ENCODE results near the gene LITAFD. TPM values are rescaled to one million over a fixed set of nuclear protein-coding genes. Genes with fewer than 3 reads are reported as not detected.

Gene LITAFD
- total and polyA plus RNA-seq, 9 of the 15 experiments (the other 6 are each of a cell fraction or from before 2014, with no cell fraction given), result not detected

DNA sequence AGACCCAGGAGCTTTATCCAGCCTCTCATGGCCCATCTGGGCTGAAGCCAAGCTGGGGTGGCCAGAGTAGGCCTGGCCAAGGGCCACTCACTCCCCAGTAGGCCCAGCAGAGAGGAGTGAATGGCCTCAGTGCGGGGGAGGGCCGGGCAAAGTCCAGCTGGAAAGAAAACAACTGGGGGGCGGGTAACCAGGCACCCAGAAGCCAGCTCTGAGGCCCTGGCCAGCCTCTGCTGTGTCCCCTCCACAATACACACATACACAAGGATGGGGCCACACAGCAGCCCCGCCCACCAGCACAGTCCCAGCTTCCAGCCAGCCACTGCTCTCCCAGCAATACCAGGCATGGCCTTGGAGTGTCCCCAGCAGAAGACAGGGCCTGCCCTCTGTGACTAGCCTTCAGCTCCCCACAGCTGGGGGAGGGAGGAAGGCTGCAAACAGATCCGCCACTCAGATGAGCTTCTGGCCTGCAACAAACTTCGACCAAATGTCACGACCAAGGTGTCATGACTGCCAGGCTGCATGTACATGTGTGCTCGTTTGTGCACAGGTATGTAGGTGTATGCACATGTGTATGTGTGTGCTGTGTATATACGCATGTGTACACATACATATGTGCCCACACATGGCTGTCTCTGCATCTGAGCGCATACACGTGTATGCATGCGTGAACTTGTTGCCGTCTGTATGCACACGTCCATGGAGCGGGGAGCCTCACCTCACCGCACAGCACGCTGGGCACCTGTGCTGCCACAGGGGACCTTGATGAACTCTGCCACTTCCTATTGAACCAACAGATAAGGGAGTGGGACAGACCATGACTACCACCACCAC, 18.3 kb upstream of the LITAFD start (continued):
- peak in 1 of 2 experiments; percentile 48; a peak in 2 of 4 replicates for TF ChIP-seq RAD21 (CRISPR knock-in tag; conservative IDR thresholded peaks at IDR 0.05 in 1 of 2, IDR thresholded peaks at IDR 0.05 in 1 of 2)
- no peak for TF ChIP-seq RBM25 (IDR thresholded peaks at IDR 0.05; ENCODE audit: low read depth, low read length, severe bottlenecking)
- TF ChIP-seq NR3C1 (CRISPR knock-in tag; IDR thresholded peaks at IDR 0.05), result no peak
- no peak for TF ChIP-seq ZC3H11A (IDR thresholded peaks at IDR 0.05; ENCODE audit: low read depth, low read length)
- no peak for TF ChIP-seq ZFP30 (CRISPR knock-in tag; IDR thresholded peaks at IDR 0.05; ENCODE audit: borderline replicate concordance)
- 0 out of 2 replicates have a peak, but pooled peaks have one; percentile 19 for TF ChIP-seq SMC3 (conservative IDR thresholded peaks at IDR 0.05; ENCODE audit: insufficient read depth, low read depth, low read length)
- no peak for TF ChIP-seq BRD9 (IDR thresholded peaks at IDR 0.05; ENCODE audit: low read depth, partially characterized antibody)
- TF ChIP-seq POLR2G (IDR thresholded peaks at IDR 0.05; ENCODE audit: low read depth, low read length), result peak; percentile 60
- no peak for TF ChIP-seq EP300 (IDR thresholded peaks at IDR 0.05; ENCODE audit: low read length)
- no peak for TF ChIP-seq MTF1 (CRISPR knock-in tag; IDR thresholded peaks at IDR 0.05; ENCODE audit: borderline replicate concordance)
- TF ChIP-seq, protein P1, sequence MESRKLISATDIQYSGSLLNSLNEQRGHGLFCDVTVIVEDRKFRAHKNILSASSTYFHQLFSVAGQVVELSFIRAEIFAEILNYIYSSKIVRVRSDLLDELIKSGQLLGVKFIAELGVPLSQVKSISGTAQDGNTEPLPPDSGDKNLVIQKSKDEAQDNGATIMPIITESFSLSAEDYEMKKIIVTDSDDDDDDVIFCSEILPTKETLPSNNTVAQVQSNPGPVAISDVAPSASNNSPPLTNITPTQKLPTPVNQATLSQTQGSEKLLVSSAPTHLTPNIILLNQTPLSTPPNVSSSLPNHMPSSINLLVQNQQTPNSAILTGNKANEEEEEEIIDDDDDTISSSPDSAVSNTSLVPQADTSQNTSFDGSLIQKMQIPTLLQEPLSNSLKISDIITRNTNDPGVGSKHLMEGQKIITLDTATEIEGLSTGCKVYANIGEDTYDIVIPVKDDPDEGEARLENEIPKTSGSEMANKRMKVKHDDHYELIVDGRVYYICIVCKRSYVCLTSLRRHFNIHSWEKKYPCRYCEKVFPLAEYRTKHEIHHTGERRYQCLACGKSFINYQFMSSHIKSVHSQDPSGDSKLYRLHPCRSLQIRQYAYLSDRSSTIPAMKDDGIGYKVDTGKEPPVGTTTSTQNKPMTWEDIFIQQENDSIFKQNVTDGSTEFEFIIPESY (CRISPR knock-in tag; IDR thresholded peaks at IDR 0.05), result peak; percentile 27; the same call in 1 of the 2 replicates
- 0 out of 2 replicates have a peak, but pooled peaks have one; percentile 31 for TF ChIP-seq ZKSCAN8 (CRISPR knock-in tag; IDR thresholded peaks at IDR 0.05)
- TF ChIP-seq PURB (CRISPR knock-in tag; IDR thresholded peaks at IDR 0.05; ENCODE audit: low read depth), result no peak
- TF ChIP-seq, protein P2, sequence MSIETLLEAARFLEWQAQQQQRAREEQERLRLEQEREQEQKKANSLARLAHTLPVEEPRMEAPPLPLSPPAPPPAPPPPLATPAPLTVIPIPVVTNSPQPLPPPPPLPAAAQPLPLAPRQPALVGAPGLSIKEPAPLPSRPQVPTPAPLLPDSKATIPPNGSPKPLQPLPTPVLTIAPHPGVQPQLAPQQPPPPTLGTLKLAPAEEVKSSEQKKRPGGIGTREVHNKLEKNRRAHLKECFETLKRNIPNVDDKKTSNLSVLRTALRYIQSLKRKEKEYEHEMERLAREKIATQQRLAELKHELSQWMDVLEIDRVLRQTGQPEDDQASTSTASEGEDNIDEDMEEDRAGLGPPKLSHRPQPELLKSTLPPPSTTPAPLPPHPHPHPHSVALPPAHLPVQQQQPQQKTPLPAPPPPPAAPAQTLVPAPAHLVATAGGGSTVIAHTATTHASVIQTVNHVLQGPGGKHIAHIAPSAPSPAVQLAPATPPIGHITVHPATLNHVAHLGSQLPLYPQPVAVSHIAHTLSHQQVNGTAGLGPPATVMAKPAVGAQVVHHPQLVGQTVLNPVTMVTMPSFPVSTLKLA (conservative IDR thresholded peaks at IDR 0.05), result peak in 1 of 2 experiments; percentile 42; a peak in 2 of 4 replicates
